ENCODE data around the gene S100PBP.

DNA sequence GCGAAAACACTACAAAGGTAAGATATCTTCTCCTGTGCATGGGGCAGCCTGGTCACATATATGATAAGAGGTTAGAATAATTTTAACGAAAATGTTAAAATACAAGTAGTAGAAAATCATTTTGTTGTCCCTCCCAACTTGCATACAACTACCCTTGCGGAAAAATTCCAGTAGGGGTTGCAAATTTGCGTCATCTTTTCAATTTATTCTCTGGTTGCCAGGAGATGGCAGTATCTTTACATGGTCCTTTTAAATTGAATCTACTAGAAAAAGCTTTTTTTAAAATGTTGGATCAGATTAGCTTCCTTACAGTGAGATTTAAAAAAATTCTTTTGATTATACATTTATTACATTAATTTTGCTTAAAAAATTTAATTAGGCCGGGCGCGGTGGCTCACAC is 10.9 kb downstream of the S100PBP start:
- TF ChIP-seq HDGF (IDR thresholded peaks at IDR 0.05; ENCODE audit: borderline replicate concordance) (no peak), ZNF384 (IDR thresholded peaks at IDR 0.05) (no peak), FOXM1 (IDR thresholded peaks at IDR 0.05; ENCODE audit: borderline replicate concordance) (no peak), ELF4 (IDR thresholded peaks at IDR 0.05) (no peak), BHLHE40 (IDR thresholded peaks at IDR 0.05; ENCODE audit: borderline replicate concordance) (no peak), FOXA1 (IDR thresholded peaks at IDR 0.05) (no peak), SP1 (IDR thresholded peaks at IDR 0.05) (no peak), ARNT (IDR thresholded peaks at IDR 0.05) (no peak), SUZ12 (IDR thresholded peaks at IDR 0.05) (no peak), TARDBP (IDR thresholded peaks at IDR 0.05) (no peak)
- TF ChIP-seq, protein P1, sequence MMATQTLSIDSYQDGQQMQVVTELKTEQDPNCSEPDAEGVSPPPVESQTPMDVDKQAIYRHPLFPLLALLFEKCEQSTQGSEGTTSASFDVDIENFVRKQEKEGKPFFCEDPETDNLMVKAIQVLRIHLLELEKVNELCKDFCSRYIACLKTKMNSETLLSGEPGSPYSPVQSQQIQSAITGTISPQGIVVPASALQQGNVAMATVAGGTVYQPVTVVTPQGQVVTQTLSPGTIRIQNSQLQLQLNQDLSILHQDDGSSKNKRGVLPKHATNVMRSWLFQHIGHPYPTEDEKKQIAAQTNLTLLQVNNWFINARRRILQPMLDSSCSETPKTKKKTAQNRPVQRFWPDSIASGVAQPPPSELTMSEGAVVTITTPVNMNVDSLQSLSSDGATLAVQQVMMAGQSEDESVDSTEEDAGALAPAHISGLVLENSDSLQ (IDR thresholded peaks at IDR 0.05) = no peak
